Activated CD4-positive, alpha-beta memory T cell treated with anti-CD3 and anti-CD28 coated beads for 36 hours (primary cell): ENCODE data around the gene KIRREL3. TPM values are rescaled to one million over a fixed set of nuclear protein-coding genes. Genes with fewer than 3 reads are reported as not detected.
"Not testable (repeated sequence)": the region's sequence is repeated elsewhere in the genome, so short reads cannot be mapped to it uniquely, and the experiment has no call there.

Experiments
- CTCF ChIA-PET: fragments of 350-600 bp; sonication (Branson Sonifier 250); formaldehyde crosslinking; loops from one replicate; lab custom pipeline; 2021; ENCODE audit warnings: antibody characterized with exemption, inconsistent platforms; lab: Charles Lee
- POLR2A ChIA-PET: fragments of 350-600 bp; sonication (Branson Sonifier 250); formaldehyde crosslinking; loops from one replicate; lab custom pipeline; 2021; ENCODE audit warnings: antibody characterized with exemption; lab: Charles Lee
- DNase-seq: peaks from one replicate; pipeline ENCODE4 v3.0.0-alpha.2; 2020
- H3K27ac Mint-ChIP-seq: one replicate; pipeline ENCODE4 v1.8.0; 2021; ENCODE audit warnings: mixed read lengths
- H3K27me3 Mint-ChIP-seq: one replicate; pipeline ENCODE4 v1.8.0; 2021; ENCODE audit warnings: mixed read lengths
- H3K36me3 Mint-ChIP-seq: one replicate; pipeline ENCODE4 v1.8.0; 2021; ENCODE audit warnings: mixed read lengths
- H3K4me1 Mint-ChIP-seq: one replicate; pipeline ENCODE4 v1.8.0; 2021; ENCODE audit warnings: low read depth, mixed read lengths
- H3K4me3 Mint-ChIP-seq: one replicate; pipeline ENCODE4 v1.8.0; 2021; ENCODE audit warnings: mild to moderate bottlenecking, mixed read lengths
- H3K9me3 Mint-ChIP-seq: one replicate; pipeline ENCODE4 v1.8.0; 2021; ENCODE audit warnings: mixed read lengths
- intact Hi-C: fragments of 100-400 bp; cut with micrococcal nuclease; formaldehyde crosslinking; loops from one replicate; pipeline ENCODE4 v1.15.1; 2023
- microRNA-seq: library from miRNA; unstranded; fragments of <30 nt; microRNA quantifications from one replicate; pipeline ENCODE4 v1.2.0, GENCODE V29; 2022; ENCODE audit warnings: borderline number of aligned reads, borderline microRNAs expressed, borderline replicate concordance
- total RNA-seq, 2 experiments: library from RNA; stranded (reverse); gene quantifications; one replicate each; pipeline ENCODE4 v1.2.3, GENCODE V29; 2021

The KIRREL3 gene
- total RNA-seq, 2 experiments from 2014 or later, result not detected

DNA sequence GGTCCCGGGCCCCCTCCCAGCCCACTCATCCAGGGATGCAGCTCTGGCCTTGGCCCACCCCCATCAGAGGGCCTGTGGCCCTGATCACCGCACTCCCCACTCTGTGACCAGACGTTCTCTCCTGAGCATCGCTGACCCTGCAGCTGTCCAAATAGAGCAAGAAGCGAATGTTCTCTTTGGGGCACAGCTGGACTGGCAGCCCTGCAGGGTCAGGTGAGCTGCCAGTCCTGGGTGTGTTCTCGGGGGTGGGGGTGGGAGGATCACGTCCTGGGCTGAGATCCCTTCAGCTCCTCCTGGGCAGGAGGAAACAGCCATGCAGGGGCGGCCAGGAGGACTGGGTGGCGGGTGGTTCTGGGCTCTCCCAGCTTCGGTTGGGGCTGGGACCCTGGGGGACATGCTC is 618.6 kb downstream of the KIRREL3 start:
- POLR2A ChIA-PET, H3K27me3 Mint-ChIP-seq, CTCF ChIA-PET, H3K4me3 Mint-ChIP-seq, H3K4me1 Mint-ChIP-seq, H3K27ac Mint-ChIP-seq, H3K9me3 Mint-ChIP-seq, H3K36me3 Mint-ChIP-seq, intact Hi-C loops, DNase-seq: not testable (repeated sequence)

DNA sequence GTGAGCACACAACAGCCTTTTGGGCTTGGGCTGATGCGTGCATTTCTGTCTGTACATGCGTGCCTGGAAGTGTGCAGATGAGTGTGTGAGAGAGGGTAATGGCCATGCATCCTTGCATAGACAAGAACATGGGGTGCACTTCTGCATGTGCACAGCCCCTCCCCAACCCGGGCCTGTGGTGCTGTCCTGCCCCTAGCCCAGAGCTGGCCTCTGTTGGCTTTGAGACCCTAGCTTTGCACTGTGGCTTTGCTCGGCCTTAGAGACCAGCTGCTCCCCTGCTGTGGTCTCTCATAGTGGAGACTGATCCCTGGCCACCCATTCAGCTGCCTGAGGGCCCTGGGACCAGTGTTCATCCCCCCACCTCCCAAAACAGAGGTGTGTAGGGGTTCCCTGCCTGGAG is 619.7 kb downstream of the KIRREL3 start:
- Mint-ChIP-seq H3K9me3 (no peaks in the 10 kb centered on the region), H3K4me1 (no peaks in the 10 kb centered on the region), H3K27me3 (no peaks in the 10 kb centered on the region), H3K36me3 (no peaks in the 10 kb centered on the region), H3K4me3 (no peak overlapping the region), H3K27ac (no peak overlapping the region)
- ChIA-PET POLR2A (no interaction called here), CTCF (no interaction called here)
- intact Hi-C loops, result no loop called here
- DNase-seq, result no peak

DNA sequence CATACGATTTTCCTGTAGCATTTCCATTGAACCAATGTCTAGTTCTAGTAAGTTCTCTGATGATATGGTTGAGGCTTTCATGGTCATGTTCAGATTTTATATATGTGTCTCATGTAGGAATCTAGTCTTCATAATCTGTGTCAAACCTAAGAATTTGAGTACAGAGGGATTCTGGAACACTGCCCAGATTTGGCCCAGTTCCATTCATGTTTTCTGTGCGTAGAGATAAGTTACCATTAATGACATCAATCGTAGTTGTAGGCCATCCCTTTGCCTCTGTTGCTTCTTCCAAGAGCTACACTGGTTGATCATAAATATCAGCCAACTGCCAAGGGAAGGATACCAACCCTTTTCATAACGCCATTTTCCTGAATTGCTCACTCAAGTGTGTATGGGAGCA is 621.8 kb downstream of the KIRREL3 start:
- Mint-ChIP-seq H3K27me3 (no peaks in the 10 kb centered on the region), H3K4me3 (no peak overlapping the region), H3K36me3 (no peaks in the 10 kb centered on the region), H3K4me1 (no peaks in the 10 kb centered on the region), H3K9me3 (no peaks in the 10 kb centered on the region), H3K27ac (no peak overlapping the region)
- intact Hi-C loops, result no loop called here
- DNase-seq, result no peak
- POLR2A ChIA-PET, result no interaction called here
- CTCF ChIA-PET, result interaction anchor here (0.5 kb wide), 1 partner anchor 84 kb away, joined by 3 read pairs; no protein-coding TSS in a partner anchor

DNA sequence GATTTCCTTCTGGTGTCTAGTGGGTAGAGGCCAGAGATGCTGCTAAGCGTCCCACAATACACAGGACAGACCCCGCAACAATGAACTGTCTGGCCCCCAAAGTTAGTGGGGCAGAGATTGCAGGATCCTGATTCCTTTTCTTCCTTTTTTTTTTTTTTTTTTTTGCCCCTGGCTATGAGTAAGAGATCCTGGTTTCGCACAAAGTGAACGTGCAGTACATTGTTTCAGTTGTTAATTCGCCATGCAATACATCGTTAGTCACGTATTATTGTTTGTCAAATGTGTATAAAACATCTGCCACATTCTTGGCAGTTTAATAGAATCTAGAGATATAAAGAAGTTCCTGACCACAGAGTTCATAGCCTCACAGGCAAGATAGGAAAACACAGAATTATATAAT is 624.8 kb downstream of the KIRREL3 start:
- no peak overlapping the region for H3K4me3 Mint-ChIP-seq
- no peak for DNase-seq
- POLR2A ChIA-PET, result no interaction called here
- intact Hi-C loops, result no loop called here
- no peaks in the 10 kb centered on the region for H3K27me3 Mint-ChIP-seq
- H3K4me1 Mint-ChIP-seq, result no peaks in the 10 kb centered on the region
- CTCF ChIA-PET, result no interaction called here
- H3K27ac Mint-ChIP-seq, result no peak overlapping the region
- H3K9me3 Mint-ChIP-seq, result no peaks in the 10 kb centered on the region
- H3K36me3 Mint-ChIP-seq, result no peaks in the 10 kb centered on the region

DNA sequence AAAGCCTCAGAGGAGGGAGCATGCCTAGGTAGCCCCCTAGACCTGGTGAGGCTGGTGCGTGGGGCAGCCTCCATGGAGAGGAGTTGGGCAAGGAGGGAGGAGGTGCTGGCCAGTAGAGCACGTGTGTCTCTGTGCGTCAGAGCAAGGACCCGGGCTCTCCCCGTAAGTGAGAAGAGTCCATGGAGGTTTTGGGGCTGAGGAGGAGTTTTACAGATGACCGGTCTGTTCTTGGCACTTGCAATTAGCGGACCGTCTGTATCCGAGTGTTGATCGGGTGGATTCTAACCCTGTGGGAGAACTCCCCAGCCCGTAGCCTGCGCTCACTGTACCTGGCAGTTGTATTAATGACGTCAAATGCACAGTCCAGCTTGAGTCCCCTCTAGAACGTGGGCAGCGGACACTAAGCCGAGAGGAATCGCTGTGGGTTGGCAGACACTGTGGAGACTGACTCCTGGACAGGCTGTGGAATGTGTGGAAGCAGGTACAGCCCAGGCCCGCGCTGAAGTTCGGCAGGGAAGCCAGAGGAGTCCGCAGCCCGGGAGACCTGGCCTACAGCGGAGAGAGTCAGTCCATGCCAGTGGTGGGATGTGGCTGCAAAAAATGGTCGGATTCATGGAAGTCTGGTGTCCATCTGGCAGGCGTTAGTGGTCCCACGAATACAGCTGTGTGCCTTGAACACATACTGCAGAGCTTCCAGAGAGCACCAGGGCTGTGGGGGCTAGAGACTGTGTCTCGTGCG is 625.8 kb downstream of the KIRREL3 start:
- POLR2A ChIA-PET, DNase-seq, H3K4me3 Mint-ChIP-seq, H3K9me3 Mint-ChIP-seq, CTCF ChIA-PET, H3K4me1 Mint-ChIP-seq, H3K27ac Mint-ChIP-seq, intact Hi-C loops, H3K36me3 Mint-ChIP-seq, H3K27me3 Mint-ChIP-seq: not testable (repeated sequence)

DNA sequence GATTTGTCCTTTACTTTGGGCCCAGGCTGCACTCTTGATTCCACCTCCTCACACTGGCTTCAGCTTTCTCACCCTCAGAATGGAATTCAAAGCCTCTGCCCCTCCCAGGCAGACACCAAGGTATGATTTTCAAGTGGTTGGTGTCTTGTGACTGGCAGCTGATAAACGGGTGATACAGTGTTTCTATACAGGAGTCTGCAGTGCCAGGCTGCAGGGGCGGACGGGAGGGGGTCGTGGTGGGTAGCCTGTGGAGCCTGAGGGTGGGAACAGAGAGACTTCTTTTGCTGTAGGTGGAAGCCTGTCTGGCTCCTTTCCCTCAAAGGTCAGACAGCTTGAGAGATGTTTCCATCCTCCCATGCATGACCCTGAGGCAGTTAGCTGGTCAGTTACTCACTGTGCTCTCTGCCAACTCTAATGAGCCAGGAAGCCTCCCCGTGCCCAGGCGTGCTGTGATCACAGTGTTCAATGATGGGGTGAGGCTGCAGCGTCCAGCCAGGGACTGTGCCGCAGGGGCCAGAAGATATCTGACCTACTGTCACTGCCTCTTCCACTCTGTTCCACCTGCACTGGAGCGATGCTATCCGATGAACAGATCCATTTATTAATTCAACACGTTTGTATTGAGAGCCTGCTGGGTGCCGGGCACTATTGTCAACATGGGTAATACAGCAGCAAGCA is 627.0 kb downstream of the KIRREL3 start:
- H3K27ac Mint-ChIP-seq, H3K36me3 Mint-ChIP-seq, H3K9me3 Mint-ChIP-seq, CTCF ChIA-PET, H3K27me3 Mint-ChIP-seq, H3K4me1 Mint-ChIP-seq, DNase-seq, H3K4me3 Mint-ChIP-seq, intact Hi-C loops, POLR2A ChIA-PET: not testable (repeated sequence)

Small RNA genes within 50 kb of the gene (microRNA-seq; reads per million reads assigned to microRNA genes)
- gene MIR3167, result not detected
